HL-60/S4 treated with phorbol 12-myristate 13-acetate at 8.2 ng/mL for 4 days and 3 days (cell line): ENCODE measurements around the gene CAMKK2.
"Not testable (repeated sequence)": the region's sequence is repeated elsewhere in the genome, so short reads cannot be mapped to it uniquely, and the experiment has no call there.

Experiments
- in situ Hi-C: fragments of 300-500 bp; cut with MboI; formaldehyde crosslinking; loops from 2 replicates; pipeline ENCODE4 v1.15.0; 2022; ENCODE audit warnings: low sequenced_read_pairs

The CAMKK2 gene

DNA sequence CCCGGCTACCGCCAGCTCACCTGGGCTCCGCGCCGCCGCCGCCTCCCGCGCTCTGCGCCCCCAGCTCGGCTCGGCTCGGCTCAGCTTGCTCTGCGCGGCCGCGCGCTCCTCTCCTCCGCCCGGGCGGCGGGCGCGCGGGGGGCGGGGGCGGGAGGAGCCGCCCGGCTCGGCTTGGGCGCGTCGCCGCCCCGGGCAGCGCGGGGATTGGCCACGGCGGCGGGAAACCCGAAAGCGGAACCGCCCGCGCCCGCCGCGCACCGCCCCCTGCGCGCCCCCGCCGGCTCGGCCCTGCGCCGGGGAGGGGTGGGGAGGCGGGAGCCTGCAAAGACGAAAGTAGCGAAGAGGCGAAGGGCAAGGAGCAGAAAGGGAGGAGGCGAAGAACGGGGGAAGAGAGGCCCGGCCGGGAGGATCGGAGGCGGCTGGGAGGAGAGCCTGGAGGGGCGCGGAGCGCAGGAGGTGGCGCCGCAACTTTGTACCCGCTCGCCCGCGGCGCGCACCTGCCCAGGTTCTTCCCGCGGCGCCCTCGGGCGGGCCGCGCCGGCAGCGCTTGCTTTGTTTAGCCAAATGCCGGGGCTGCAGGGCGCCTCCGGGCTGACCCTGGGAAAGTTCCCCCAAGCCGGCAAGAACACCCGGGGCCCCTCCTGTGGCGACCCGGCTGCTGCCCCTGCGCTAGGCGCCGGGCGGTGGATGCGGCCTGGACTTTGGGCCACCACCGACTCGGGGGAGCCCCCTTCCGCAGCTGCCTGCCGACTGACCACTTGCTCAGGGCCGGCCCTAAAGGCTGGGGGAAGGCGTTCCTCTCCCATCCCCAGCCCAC, at the start of gene CAMKK2:
TSS of gene CAMKK2 (minus strand) at position 92 of the 817 bp plus-strand sequence. CDS start 22,183 bp downstream, outside the sequence.
- in situ Hi-C loops, result no loop called here

DNA sequence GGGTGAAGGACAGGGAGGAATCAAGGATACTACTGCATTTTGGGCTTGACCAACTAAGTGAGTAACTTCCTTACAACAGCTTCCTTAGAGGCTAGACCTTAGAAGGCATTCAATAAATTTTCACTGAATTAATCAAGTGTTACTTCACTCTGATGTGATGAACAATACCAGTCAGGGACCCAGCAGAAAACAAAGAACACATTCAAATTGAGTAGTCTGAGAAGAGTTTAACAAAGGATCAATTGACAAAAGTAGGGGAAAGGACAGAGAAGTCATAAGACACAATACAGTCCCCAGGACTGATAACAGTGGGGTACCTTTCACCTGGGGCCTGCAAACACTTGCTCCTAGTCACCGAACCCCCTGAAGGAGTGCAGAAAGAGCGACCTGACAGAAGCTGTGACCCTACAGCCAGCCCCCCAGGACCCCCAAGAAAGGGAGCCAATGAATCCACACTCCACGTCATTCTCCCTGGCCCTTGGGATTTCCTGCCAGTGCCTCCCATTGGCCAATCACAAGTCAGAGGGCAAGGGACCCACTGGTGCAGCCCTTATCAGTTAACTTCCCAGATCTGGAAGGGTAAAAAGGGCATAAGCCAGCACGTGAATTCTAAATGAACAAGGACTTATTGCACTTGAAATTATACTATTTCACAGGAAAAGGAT, 48.8 kb upstream of the CAMKK2 start:
- in situ Hi-C loops, result no loop called here

DNA sequence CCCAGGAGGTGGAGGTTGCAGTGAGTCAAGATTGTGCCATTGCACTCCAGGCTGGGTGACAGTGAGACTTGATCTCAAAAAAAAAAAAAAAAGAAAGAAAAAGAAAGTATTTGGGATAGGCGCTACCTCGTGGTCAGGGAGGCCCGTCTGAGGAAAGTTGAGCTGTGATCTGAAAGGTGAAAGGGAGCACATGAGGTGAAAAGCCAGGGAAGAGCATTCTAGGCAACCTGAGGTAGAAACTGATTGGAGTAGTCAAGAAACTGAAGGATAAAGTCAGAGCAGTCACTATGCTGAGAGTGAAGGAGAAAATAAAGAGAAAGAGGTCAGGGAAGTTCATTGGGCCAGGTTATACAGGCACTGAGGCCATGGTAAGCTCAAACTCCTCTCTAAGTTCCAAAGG, 48.0 kb upstream of the CAMKK2 start:
- in situ Hi-C loops, result no loop called here

DNA sequence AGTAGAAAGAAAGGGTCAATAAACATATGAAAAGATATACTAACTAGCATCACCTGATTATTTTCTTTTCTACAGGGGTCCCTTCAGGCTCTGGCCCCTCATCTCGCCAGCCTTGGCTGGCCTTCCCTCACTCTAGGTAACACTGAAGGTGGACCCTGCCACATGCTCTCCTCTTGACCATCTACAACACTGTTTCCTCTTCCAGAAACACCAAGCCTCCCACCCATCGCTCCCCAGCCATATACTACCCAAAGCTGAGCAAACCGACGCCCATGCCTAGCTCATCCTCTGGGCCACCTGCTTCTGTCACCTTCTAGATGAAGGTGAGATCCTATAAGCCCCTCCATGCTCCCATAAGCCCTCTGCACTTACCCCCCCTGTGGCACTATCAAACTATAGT, 40.9 kb upstream of the CAMKK2 start:
- in situ Hi-C loops, result no loop called here

DNA sequence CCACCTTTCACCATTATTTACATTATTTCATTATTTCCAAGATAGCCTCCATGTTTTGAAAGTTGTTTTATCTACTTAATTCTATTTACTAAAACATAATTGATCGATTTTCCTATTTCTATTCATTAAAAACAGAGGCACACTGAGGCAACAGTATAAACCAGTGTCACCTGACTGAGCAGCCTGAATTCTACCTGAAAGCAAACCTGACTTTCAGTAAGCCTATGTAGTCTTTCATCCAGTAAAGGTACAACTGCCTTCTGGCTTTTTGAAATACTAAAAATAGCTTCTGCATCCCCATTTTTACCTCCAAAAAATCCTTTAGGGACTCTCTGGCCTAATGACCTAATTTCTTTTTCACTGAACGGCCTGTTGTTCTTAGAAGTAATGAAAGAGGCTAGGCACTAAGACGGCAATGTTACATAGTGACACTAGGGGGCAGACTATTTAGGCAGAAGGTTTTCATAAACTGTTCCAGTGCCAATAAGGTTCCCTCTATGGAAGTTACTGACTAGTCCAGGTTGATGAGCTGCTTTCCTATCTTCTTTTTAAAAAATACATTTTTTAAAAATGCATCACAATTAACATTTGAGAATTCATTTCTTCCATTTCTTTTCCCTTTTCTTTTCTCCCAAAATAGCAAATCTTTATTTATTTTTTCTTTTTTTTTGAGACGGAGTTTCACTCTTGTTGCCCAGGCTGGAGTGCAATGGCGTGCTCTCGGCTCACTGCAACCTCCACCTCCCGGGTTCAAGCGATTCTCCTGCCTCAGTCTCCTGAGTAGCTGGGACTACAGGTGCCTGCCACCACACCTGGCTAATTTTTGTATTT, 38.2 kb upstream of the CAMKK2 start:
- in situ Hi-C loops, result no loop called here

DNA sequence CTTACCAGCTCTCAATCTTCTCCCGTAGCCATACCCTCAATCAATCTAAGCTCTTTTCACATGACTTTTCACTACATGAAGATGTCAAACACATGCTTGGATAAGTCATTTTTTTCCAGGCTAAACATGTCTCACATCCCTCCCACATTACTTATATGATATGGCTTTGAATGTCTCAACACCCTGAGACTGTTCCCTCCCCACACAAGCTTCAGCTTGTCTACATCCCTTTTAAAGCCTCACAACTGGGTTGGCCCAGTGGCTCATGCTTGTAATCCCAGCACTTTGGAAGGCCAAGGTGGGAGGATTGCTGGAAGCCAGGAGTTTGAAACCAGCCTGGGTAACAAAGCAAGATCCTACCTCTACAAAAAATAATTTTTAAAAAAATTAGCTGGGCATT, 37.2 kb upstream of the CAMKK2 start:
- in situ Hi-C loops, result no loop called here

DNA sequence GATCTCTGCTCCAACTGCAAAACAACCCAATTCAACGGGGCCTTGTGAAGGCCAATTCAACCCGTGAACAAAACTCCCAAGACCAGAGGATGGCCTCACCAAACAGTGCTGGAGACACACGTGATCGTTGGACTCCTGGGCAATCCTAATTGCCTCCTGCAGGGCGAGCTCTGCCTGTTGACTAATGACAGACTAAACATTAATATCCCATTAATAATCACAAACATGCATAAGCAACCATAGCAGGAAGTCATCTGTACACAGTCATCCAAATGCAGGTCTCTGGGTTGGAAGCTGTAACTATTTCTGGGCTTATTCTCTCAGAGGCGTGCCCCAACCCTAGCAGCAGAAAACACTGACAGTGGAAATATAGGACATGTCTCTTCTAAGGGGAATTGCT, 34.7 kb upstream of the CAMKK2 start:
- in situ Hi-C loops, result no loop called here

DNA sequence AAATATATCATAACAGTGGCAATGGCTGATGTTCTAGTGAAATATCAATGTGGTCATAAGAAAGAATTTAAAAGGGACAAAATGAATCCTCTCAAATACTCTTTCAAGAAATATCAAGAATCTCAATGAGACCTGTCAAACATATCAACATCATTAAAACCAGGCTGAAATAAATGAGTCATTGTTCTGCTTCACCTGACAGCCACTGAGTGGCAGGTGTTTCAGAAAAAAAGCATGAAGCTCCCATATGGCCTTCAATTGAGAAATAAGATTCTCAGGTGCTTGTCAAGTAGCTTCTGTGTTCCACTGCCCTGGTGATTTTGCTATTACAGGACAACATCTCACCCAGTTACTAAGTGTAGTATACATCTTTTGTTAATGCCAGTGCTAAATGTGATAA, 34.2 kb upstream of the CAMKK2 start:
- in situ Hi-C loops, result no loop called here

DNA sequence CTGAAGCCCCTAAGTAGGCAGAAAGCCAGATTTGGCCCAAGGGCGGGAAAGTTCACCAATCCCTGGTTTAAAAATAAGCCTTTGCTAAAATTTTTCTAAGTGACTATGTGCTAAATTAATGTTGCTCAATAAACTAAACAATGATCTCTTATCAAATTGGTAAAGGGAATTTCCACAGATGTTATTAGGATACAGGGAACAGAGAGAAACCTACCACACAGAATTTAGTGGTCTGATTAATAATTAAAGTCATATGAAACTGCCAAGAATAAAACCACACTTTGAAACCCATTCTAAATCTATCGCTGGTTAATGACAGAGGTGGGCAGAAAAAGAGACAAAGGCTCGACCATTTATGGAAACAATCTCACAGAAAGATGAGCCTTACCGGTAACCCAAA, 33.7 kb upstream of the CAMKK2 start:
- in situ Hi-C loops, result no loop called here

DNA sequence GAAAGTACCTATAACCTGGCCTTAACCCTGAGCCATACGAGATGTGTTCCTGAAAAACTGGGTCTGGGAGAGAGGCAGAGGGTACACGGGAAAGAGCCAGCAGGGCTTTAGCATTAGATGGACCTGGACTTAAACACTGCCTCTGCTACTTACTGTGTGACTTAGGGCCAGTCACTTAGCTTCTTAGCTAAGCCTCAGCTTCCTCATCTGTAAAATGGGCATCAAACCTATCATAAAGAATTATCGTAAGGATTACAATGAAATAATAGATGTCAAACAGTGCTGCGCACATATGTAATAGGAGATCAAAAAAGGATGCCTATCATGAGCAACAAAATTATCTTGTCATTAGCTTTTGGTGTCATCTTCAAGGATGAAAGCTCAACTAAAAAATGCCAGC, 32.1 kb upstream of the CAMKK2 start:
- in situ Hi-C loops, result no loop called here

DNA sequence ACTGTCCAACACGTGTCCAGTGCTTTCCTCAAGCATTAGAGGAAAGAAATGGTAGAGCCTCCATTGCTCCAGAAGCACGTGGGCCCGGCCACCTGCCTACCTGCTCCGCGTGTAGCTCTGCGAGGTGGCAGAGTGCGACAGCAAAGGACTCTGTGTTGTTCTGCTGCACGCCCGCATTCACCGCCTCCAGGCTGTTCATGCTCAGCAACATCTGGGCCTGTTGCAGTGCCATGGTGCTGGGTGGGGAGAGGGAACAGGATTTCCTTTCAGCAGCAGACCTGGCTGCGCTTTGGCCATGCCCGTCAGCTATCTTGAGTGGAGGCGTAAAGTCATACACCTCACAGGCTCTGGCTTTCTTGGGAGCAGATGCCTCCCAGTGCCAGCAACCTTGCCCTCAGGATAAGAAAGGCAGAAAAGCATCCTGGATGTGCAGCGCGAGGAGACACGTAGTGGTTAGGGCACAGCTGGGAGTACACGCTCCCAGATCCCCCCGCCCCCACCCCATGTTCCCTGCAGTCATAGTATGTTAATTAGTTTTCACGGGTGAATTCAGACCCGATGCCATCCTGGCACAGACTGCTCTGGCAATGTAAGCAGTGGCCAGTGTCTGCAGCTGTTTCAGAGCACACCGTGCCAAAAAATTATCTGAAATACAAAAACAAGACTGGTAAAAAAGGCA, 30.6 kb upstream of the CAMKK2 start:
- in situ Hi-C loops, result no loop called here

DNA sequence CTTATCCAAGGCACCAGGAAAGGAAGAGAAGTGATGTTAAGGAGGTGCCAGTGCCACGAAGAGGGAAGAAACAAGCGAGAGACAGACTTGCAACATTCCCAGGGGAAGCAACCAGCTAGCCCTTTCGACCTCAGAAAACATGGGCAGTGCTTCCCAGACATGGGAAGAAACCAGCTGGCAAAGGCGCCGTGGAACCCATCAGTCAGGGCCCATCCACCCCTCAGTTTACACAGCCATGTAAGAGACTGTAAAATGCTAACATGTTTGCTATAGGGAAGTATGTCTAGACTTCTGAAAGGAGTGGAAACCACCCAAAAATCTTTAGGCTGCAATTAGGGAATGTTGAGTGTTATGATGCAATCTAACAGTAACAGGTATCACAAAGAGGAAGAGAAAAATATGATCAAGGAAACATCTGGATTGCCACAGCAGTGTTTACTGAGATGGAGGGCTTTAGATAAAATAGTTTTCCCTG, 29.4 kb upstream of the CAMKK2 start:
- in situ Hi-C loops, result no loop called here

DNA sequence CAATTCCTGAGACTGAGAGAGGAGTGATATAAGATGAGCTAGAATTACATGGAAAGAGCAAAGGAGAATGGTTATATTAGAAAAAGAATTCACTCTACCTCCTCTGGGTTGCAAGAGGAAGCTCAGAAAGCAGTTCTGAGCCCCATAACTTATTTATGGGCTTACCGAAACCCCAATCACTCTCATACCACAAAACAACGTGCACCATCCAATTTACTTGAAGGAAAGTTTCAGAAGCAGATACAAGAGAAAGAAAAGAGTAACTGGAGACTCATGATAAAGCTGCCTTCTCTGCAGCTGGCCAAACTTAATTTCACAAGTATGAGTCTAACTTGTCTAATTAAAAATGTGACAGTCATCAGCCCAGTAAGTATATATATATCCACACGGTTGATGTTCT, 27.4 kb upstream of the CAMKK2 start:
- in situ Hi-C loops, result no loop called here

DNA sequence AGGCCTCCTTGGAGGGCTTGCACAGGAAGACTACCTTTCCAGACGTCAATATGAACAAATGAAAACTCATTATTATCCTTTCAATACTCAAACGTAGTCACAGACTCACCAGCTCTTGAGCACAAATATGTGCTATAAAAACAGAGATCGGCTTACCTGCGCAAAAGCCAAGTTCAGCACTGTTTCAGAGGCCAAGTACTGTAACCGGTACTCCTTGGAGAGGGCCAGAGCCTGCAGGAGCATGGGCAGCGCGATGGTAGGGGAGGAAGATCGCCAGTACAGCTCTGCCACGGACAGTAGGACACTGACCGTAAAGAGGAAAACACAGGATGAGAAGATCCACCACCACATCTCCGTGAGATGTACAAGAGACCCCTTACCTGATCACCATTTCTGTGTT, 21.6 kb upstream of the CAMKK2 start:
- in situ Hi-C loops, result no loop called here

DNA sequence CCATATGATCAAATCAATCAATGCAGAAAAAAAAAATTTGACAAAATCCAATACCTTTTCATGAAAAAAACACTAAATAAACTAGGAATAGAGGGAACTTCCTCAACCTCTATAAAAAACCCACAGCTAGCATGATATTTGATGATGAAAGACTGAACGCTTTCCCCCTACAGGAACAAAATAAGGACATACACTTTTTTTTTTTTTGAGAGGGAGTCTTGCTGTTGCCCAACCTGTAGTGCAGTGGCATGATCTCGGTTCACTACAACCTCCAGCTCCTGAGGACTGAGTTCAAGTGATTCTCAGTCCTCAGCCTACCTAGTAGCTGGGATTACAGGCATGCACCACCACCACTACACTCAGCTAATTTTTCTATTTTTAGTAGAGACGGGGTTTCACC, 17.9 kb upstream of the CAMKK2 start:
- in situ Hi-C loops, result no loop called here

DNA sequence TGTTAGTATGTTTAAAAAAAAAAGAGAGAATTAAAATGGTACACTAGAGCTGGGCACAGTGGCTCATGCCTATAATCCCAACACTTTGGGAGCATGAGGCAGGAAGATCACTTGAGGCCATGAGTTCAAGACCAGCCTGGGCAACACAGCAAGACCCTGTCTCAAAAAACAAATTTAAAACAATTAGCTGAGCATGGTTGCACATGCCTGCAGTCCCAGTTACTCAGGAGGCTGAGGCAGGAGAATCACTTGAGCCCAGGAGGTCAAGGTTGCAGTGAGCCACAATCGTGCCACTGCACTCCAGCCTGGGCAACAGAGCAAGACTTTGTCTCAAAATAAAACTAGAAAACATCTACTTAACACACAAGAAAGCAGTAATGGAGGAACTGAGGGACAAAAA, 13.7 kb upstream of the CAMKK2 start:
- in situ Hi-C loops, result not testable (repeated sequence)

DNA sequence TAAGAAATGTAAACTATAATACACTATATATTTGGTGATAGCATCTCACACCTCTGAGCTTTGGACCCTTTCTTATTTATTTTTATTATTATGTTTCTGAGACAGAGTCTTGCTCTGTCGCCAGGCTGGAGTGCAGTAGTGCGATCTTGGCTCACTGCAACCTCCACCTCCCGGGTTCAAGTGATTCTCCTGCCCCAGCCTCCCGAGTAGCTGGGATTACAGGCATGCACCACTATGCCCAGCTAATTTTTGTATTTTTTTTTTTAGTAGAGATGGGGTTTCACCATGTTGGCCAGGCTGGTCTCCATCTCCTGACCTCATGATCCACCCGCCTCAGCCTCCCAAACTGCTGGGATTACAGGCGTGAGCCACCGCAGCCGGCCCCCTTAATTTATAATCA, 10.9 kb upstream of the CAMKK2 start:
- in situ Hi-C loops, result not testable (repeated sequence)

DNA sequence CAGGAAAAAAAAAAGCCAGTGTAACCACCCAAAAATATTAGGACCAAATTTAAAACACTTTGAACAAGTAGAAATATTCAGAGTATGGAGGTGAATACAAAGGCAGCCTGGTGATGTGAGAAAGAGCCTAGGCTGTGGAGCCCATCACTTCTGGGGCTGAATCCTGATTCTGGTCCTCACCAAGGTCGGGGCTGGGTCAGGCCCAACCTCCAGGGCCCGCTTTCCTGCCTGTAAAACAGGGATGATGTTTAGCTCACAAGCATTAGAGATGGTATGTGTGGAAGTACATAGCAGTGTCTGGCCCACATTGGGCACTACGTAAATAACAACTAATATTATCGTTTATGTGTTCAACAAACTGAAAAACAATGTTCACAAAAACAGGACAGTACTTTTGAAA, 7.8 kb upstream of the CAMKK2 start:
- in situ Hi-C loops, result no loop called here

DNA sequence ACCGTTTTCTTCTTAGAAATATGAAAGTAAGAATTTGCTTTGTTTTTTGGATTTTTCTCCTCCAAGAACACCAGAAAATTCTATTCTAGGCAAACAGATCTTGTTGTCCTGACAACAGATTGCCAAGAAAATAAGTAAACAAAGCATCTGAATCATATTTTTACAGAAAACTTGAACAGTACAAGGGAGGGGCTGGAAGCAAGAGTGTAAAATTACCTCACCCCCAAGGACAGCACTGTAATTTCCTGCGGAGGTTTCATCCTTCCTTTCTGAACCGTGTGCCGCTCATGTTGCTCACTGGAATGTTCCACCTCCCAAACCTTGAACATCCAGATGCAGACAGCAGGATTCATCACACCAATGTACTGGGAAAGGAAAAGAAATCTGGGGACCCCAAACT, 5.4 kb upstream of the CAMKK2 start:
- in situ Hi-C loops, result no loop called here

DNA sequence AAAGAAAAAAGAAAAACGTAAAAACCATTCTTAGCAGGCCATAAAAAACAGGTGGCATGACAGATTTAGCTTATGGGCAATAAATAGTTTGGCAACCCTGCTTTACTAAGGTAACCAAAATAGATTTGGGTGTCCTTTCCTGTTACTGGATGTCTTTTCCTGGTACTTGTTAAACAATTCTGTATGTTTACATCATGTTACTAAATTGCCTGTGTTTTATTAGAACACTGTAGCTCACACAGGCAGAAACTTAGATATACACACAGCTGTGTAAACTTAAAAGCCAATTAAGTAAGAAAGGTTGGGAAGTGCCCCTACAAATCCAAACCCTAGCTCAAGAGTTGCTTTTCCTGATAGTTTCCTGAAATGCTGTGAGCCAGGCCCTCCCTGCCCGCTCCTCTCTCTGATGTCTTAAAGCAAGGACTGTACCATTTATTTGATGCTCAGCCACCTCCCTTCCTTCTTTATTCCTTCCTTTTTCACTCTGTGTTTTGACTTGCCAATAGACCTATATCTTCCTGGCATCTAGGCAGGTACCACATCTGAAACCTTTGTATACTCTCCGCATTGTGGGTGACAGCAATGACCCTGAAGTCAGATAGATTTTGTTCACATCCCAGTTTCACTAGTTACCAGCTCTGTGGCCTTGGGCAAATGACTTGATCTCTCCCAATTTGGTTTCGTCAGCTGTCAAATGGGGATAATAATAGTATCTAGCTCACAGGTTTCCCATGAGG, 3.7 kb upstream of the CAMKK2 start:
- in situ Hi-C loops, result no loop called here
